ENCODE data around the gene MYO18A.
"Not testable (repeated sequence)": the region's sequence is repeated elsewhere in the genome, so short reads cannot be mapped to it uniquely, and the experiment has no call there.

MYO18A gene

DNA sequence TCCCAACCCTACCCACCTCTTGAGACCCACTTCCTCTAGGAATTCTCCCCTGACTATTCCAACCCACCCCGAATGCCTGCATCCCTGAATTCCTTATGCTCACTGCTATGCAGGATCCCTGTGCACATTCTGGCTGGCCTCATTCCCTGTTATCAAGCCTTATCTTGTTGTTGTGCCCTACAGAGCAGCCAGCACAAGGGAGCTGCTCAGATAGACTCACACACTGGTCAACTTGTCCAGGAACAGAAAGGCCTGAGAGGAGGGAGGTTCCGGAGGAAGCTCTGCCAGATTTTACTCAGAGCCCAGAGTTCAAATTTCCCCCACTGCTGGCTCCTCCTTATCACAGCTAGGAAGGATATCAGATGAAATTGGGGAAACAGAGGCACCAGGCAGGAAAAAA, 24.8 kb upstream of the MYO18A start:
- no peak overlapping the region for H3K27ac ChIP-seq
- TF ChIP-seq, protein P1, sequence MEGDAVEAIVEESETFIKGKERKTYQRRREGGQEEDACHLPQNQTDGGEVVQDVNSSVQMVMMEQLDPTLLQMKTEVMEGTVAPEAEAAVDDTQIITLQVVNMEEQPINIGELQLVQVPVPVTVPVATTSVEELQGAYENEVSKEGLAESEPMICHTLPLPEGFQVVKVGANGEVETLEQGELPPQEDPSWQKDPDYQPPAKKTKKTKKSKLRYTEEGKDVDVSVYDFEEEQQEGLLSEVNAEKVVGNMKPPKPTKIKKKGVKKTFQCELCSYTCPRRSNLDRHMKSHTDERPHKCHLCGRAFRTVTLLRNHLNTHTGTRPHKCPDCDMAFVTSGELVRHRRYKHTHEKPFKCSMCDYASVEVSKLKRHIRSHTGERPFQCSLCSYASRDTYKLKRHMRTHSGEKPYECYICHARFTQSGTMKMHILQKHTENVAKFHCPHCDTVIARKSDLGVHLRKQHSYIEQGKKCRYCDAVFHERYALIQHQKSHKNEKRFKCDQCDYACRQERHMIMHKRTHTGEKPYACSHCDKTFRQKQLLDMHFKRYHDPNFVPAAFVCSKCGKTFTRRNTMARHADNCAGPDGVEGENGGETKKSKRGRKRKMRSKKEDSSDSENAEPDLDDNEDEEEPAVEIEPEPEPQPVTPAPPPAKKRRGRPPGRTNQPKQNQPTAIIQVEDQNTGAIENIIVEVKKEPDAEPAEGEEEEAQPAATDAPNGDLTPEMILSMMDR (IDR thresholded peaks at IDR 0.05) = no peak
- TF ChIP-seq ZFX (IDR thresholded peaks at IDR 0.05; ENCODE audit: borderline replicate concordance) = no peak

DNA sequence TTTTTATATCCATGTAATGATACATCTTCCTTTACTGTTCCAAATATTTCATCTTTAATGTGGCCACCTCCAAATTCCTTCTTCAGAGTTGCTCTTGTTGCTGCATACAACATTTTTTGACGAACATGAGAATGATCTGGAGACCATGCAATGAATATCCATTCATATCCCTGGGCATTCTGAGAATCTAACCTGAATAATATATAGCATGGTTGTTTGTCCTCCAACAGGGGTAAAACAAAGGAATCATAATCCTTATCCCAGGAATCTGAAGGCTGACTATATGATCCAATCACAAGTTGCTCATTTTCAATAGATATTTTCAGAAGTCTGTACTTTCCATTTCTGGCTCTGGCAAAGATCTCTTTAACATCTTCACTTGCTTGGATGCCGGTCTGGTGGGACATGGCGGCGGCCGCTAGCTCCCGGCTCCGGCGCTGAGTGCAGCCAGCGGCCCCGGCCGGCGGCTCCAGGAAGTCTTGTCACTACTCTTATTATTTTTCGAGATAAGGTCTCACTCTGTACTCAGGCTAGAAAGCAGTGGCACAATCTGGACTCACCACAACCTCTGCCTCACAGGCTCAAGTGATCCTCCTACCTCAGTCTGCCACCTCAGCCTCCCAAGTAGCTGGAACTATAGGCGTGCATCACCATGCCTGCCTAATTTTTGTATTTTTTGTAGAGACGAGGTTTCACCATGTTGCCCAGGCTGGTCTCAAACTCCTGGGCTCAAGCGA, 24.0 kb upstream of the MYO18A start:
- not testable (repeated sequence) for H3K27ac ChIP-seq

DNA sequence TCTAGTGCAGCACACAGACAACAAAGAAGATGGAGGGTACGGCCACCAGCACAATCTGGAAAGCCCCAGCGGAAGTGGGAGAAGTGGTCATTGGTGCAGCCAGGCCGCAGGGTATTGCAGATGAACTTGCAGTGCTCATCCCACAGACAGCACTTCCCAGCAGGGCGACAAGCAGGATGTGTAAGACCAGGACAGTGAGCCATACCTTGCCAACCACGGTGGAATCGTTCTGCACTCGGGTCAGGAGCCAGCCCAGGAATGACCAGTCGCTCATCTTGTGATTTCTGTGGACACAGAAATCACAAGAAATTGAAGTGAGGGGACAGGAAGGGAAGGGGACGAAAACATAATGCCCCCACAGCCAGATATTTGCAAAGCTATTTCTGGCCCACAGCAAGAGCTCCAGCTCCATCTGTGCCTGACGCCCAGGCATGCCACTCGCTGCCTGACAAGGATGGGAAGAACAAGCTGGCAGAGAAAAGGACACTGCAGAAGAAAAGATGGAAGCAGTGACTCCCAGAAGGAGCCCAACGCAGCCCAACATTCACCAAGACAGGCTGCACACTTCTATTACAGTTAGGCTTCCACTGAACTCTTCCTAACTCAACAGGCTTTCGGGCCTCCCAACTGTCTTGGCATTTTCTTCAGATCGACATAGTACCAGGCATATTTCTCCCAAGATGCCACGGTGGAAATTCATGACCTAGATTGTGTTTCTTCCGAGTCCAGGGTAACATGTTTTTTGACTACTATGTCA, 17.5 kb upstream of the MYO18A start:
- TF ChIP-seq, protein P1 (IDR thresholded peaks at IDR 0.05) = no peak
- no peak for TF ChIP-seq ZFX (IDR thresholded peaks at IDR 0.05; ENCODE audit: borderline replicate concordance)
- H3K27ac ChIP-seq = no peak overlapping the region

DNA sequence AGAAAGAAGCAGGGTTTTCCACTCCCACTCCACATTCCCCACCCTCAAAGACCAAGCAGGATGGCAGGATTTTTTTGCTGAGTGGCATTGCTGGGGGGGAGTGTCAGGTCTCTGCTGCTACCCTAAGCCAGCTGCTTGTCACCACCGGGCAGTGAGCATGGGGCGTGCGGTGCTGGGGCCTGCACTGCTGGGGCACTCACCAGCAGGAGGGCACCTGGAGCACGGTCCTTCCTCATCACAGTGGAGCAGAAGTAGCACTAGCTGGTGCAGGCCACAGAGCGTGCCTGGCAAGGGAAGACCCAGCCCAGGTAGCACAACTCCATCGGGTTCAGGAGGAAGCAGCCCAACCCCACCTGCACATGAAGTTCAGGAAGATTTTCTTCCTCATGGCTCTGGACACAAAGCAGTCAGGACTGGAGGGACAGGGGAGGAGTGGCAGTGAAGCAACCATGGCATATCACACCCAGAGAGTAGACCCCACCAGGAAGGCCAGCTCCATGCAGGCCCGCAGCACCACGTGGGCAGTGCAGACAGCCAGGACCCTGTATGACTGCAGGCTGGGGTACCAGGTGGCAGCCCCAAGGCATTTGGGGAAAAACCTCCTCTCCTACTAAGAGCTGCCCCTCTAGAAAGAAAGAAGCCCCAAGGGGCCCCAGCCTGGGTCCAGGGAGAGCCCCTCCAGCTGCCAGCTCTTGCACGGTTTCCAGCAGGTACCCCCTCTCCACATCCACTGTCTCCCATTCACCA, 16.7 kb upstream of the MYO18A start:
- no peak overlapping the region for H3K27ac ChIP-seq

DNA sequence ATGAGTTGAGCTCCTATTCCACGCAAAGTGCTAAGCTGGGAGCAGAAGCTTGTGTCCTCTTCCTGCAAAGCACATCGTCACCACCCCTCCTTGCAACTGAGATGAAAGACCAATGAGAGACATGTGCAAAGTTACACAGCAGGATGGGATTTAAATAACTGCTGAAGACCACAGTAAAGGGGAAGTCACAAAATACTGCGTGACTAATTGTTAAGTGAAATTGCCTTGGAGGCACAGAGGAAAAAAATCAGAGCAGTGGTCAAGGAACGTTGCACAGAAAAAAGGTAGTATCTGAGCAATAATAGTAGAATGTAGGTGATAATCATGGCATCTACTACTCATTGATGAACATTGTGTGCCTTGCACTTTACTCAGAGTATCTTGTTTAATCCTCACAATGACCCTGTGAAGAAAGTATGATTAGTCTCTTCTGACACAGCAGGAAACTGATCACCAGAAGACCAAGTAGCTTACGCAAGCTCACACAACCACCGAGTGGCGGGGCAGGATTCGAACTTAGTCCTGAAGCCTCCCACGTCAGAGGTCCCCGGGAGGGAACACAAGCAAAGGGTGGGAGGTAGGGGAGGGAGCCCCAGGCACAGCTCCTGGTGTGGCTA, 15.4 kb upstream of the MYO18A start:
- no peak for TF ChIP-seq ZFX (IDR thresholded peaks at IDR 0.05; ENCODE audit: borderline replicate concordance)
- TF ChIP-seq, protein P1 (IDR thresholded peaks at IDR 0.05) = no peak
- H3K27ac ChIP-seq = no peak overlapping the region

More for the DNA sequence above, 16.7 kb upstream of the MYO18A start:
- TF ChIP-seq ZFX (IDR thresholded peaks at IDR 0.05; ENCODE audit: borderline replicate concordance) = no peak
- TF ChIP-seq, protein P1 (IDR thresholded peaks at IDR 0.05) = no peak

DNA sequence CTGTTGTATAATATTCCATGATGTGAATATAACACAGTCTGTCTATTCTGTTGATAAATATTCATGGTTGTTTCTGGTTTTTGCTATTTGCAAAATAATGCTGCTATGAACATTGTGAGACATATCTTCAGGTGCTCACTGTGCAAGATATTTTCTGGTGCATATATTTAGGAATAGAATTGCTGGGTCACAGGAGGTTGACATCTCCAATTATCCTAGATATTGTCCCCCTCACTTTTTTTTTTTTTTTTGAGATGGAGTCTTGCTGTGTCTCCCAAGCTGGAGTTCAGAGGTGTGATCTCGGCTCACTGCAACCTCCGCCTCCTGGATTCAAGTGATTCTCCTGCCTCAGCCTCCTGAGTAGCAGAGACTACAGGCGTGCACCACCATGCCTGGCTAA, 14.5 kb upstream of the MYO18A start:
- H3K27ac ChIP-seq = no peak overlapping the region
- TF ChIP-seq, protein P1 (IDR thresholded peaks at IDR 0.05) = no peak
- no peak for TF ChIP-seq ZFX (IDR thresholded peaks at IDR 0.05; ENCODE audit: borderline replicate concordance)

DNA sequence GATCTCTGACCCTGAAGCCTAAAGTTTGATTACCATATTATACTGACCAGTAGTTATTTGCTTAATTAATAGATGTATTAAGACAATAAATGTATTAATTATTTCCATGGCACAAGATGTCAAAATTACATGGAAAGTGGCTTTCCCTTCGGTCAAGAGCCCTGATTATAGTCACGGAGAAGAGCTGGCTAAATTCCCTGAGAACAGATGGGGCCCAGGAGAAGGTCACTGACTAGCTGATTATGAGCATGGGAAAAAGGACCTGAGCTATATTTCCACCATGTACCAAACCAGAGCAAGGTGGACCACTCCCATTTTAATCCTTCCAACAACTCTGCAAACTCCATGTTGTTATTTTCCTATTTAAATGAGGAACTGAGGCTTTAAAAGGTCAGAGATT, 12.9 kb upstream of the MYO18A start:
- no peak for TF ChIP-seq ZFX (IDR thresholded peaks at IDR 0.05; ENCODE audit: borderline replicate concordance)
- TF ChIP-seq, protein P1 (IDR thresholded peaks at IDR 0.05) = no peak
- H3K27ac ChIP-seq = no peak overlapping the region

Data from 22Rv1 (cell line).